Astrocyte (in vitro differentiated cells and primary cell): ENCODE data around the gene TMEM200C. TPM values are rescaled to one million over a fixed set of nuclear protein-coding genes. Genes with fewer than 3 reads are reported as not detected.
A peak's percentile ranks its signal among the peaks of the same experiment; 100 is the strongest.

Experiments used
- DNase-seq: peaks from one replicate; pipeline ENCODE4 v3.0.0-alpha.2; 2010; ENCODE audit warnings: low read depth
- FAIRE-seq: peaks from 2 replicates; lab custom pipeline; 2011; peaks lifted over from hg19 to GRCh38; lab: Jason Lieb, UNC
- H2AFZ ChIP-seq: 2 replicates; pipeline ENCODE4 v1.6.0; 2012; ENCODE audit warnings: low read depth, low read length, inconsistent platforms
- H3K27ac ChIP-seq: 2 replicates; pipeline ENCODE4 v1.5.1; 2011; ENCODE audit warnings: low read depth, low read length, inconsistent platforms
- H3K27me3 ChIP-seq: 2 replicates; pipeline ENCODE4 v1.6.0; 2011; ENCODE audit warnings: low read length, inconsistent platforms; ENCODE audit not compliant: insufficient read depth
- H3K36me3 ChIP-seq: 2 replicates; pipeline ENCODE4 v1.5.1; 2011; ENCODE audit warnings: low read length, inconsistent platforms; ENCODE audit not compliant: insufficient read depth
- H3K4me1 ChIP-seq: 2 replicates; pipeline ENCODE4 v1.5.1; 2011; ENCODE audit warnings: low read length, inconsistent platforms; ENCODE audit not compliant: insufficient read depth
- H3K4me2 ChIP-seq: 2 replicates; pipeline ENCODE4 v1.6.0; 2012; ENCODE audit warnings: low read length, inconsistent platforms
- H3K4me3 ChIP-seq: 2 replicates; pipeline ENCODE4 v1.5.1; 2011; ENCODE audit warnings: low read depth, mild to moderate bottlenecking, low read length, inconsistent platforms; ENCODE audit not compliant: insufficient read depth
- H3K79me2 ChIP-seq: 2 replicates; pipeline ENCODE4 v1.6.0; 2012; ENCODE audit warnings: mild to moderate bottlenecking, low read length, inconsistent platforms; ENCODE audit not compliant: insufficient read depth
- H3K9ac ChIP-seq: 2 replicates; pipeline ENCODE4 v1.6.0; 2012; ENCODE audit warnings: mild to moderate bottlenecking, low read length, inconsistent platforms
- H3K9me3 ChIP-seq: 2 replicates; pipeline ENCODE4 v1.5.1; 2012; ENCODE audit warnings: low read depth, mild to moderate bottlenecking, low read length, inconsistent platforms; ENCODE audit not compliant: insufficient read depth
- H4K20me1 ChIP-seq: 2 replicates; pipeline ENCODE4 v1.6.0; 2012; ENCODE audit warnings: low read length, inconsistent platforms; ENCODE audit not compliant: insufficient read depth
- H3K27ac Mint-ChIP-seq: one replicate; pipeline ENCODE4 v1.8.0; 2021; ENCODE audit warnings: mild to moderate bottlenecking, mixed read lengths; ENCODE audit not compliant: unreplicated experiment
- H3K27me3 Mint-ChIP-seq: one replicate; pipeline ENCODE4 v1.8.0; 2021; ENCODE audit warnings: low read depth, mixed read lengths; ENCODE audit not compliant: unreplicated experiment
- H3K36me3 Mint-ChIP-seq: one replicate; pipeline ENCODE4 v1.8.0; 2021; ENCODE audit warnings: low read depth, mixed read lengths; ENCODE audit not compliant: unreplicated experiment
- H3K4me1 Mint-ChIP-seq: one replicate; pipeline ENCODE4 v1.8.0; 2021; ENCODE audit warnings: low read depth, mixed read lengths; ENCODE audit not compliant: unreplicated experiment
- H3K4me3 Mint-ChIP-seq: one replicate; pipeline ENCODE4 v1.8.0; 2021; ENCODE audit warnings: mild to moderate bottlenecking, moderate library complexity, mixed read lengths; ENCODE audit not compliant: unreplicated experiment
- H3K9me3 Mint-ChIP-seq: one replicate; pipeline ENCODE4 v1.8.0; 2021; ENCODE audit warnings: mild to moderate bottlenecking, mixed read lengths; ENCODE audit not compliant: unreplicated experiment
- CTCF ChIP-seq: IDR thresholded peaks from 2 replicates; pipeline ENCODE4 v1.5.1; 2011; ENCODE audit warnings: low read depth, mild to moderate bottlenecking, inconsistent platforms, low read length, moderate library complexity; ENCODE audit not compliant: insufficient read depth
- EZH2 ChIP-seq: IDR thresholded peaks from 2 replicates; pipeline ENCODE4 v1.6.1; 2012; ENCODE audit warnings: mild to moderate bottlenecking, low read length, inconsistent platforms; ENCODE audit not compliant: insufficient read depth
- total RNA-seq: library from RNA; stranded (reverse); gene quantifications from 2 replicates; pipeline ENCODE4 v1.2.1, GENCODE V29; 2021

Gene TMEM200C
- total RNA-seq, 1 donor from 2014 or later = 11.3 TPM

- H3K4me1 ChIP-seq = no peaks in the 10 kb centered on the region
- H3K79me2 ChIP-seq = no peaks in the 10 kb centered on the region
- Mint-ChIP-seq H3K27ac (no peak overlapping the region), H3K4me1 (peaks cover 19% of the 10 kb centered on the region), H3K4me3 (no peak overlapping the region), H3K27me3 (peaks cover 3% of the 10 kb centered on the region), H3K36me3 (no peaks in the 10 kb centered on the region), H3K9me3 (no peaks in the 10 kb centered on the region)
- DNase-seq (no peak), FAIRE-seq (no peak)
- no peak overlapping the region for H3K9ac ChIP-seq
- TF ChIP-seq CTCF (no peak), EZH2 (no peak)
- H3K36me3 ChIP-seq = no peaks in the 10 kb centered on the region
- H3K9me3 ChIP-seq = no peaks in the 10 kb centered on the region
- no peak overlapping the region for H3K4me2 ChIP-seq
- no peaks in the 10 kb centered on the region for H4K20me1 ChIP-seq
- no peak overlapping the region for H3K4me3 ChIP-seq
- peaks cover 3% of the 10 kb centered on the region for H3K27me3 ChIP-seq
- no peak overlapping the region for H2AFZ ChIP-seq
- no peak overlapping the region for H3K27ac ChIP-seq
Measured at GRCh38 chr18:5942591-5942990, 47.3 kb upstream of the TMEM200C start.

- no peak overlapping the region for H3K9ac ChIP-seq
- TF ChIP-seq CTCF = no peak
- no peak for TF ChIP-seq EZH2
- no peaks in the 10 kb centered on the region for H3K4me1 ChIP-seq
- no peak overlapping the region for H3K4me2 ChIP-seq
- no peak for DNase-seq
- H3K4me1 Mint-ChIP-seq = peaks cover 19% of the 10 kb centered on the region
- no peak overlapping the region for H3K27ac ChIP-seq
- no peaks in the 10 kb centered on the region for H4K20me1 ChIP-seq
- H3K4me3 ChIP-seq = no peak overlapping the region
- H3K36me3 Mint-ChIP-seq = no peaks in the 10 kb centered on the region
- H3K9me3 ChIP-seq = no peaks in the 10 kb centered on the region
- H3K27me3 Mint-ChIP-seq = peaks cover 6% of the 10 kb centered on the region
- H3K9me3 Mint-ChIP-seq = no peaks in the 10 kb centered on the region
- H3K4me3 Mint-ChIP-seq = no peak overlapping the region
- no peak for FAIRE-seq
- H3K36me3 ChIP-seq = no peaks in the 10 kb centered on the region
- H3K27ac Mint-ChIP-seq = no peak overlapping the region
- peak overlapping the region; percentile 11 for H2AFZ ChIP-seq
- H3K79me2 ChIP-seq = no peaks in the 10 kb centered on the region
- H3K27me3 ChIP-seq = peaks cover 3% of the 10 kb centered on the region
Measured at GRCh38 chr18:5941890-5942289, 46.6 kb upstream of the TMEM200C start.

- FAIRE-seq (no peak), DNase-seq (no peak)
- no peaks in the 10 kb centered on the region for H4K20me1 ChIP-seq
- no peaks in the 10 kb centered on the region for H3K9me3 ChIP-seq
- Mint-ChIP-seq H3K27me3 (peaks cover 10% of the 10 kb centered on the region), H3K9me3 (no peaks in the 10 kb centered on the region), H3K36me3 (peaks cover 2% of the 10 kb centered on the region), H3K27ac (no peak overlapping the region), H3K4me1 (peaks cover 19% of the 10 kb centered on the region), H3K4me3 (no peak overlapping the region)
- no peak for TF ChIP-seq CTCF
- no peak for TF ChIP-seq EZH2
- H3K27ac ChIP-seq = no peak overlapping the region
- H3K27me3 ChIP-seq = peaks cover 3% of the 10 kb centered on the region
- H3K4me1 ChIP-seq = no peaks in the 10 kb centered on the region
- H3K9ac ChIP-seq = no peak overlapping the region
- H3K36me3 ChIP-seq = no peaks in the 10 kb centered on the region
- no peak overlapping the region for H2AFZ ChIP-seq
- H3K79me2 ChIP-seq = no peaks in the 10 kb centered on the region
- H3K4me2 ChIP-seq = no peak overlapping the region
- no peak overlapping the region for H3K4me3 ChIP-seq
Measured at GRCh38 chr18:5939801-5940667, 44.7 kb upstream of the TMEM200C start.
